NT2/D1 (cell line): ENCODE results near the gene RNF151.

Source experiments
- SUZ12 ChIP-seq: IDR thresholded peaks from 2 replicates; pipeline ENCODE4 v1.6.1; 2011; ENCODE audit not compliant: insufficient read length, insufficient read depth; ENCODE audit errors: extremely low read depth
- YY1 ChIP-seq: IDR thresholded peaks from 2 replicates; pipeline ENCODE4 v1.6.1; 2011; ENCODE audit not compliant: insufficient read length, insufficient read depth
- ZNF274 ChIP-seq: IDR thresholded peaks from 2 replicates; pipeline ENCODE4 v1.6.1; 2011; ENCODE audit warnings: mild to moderate bottlenecking, low read depth, low read length

GRCh38 chr16:1936945-1937479 is 29.6 kb upstream of the RNF151 start:
- TF ChIP-seq ZNF274, result no peak
- TF ChIP-seq YY1, result no peak
- TF ChIP-seq SUZ12, result no peak
